GM12878 (cell line): ENCODE results near the gene MDM1. TPM values are rescaled to one million over a fixed set of nuclear protein-coding genes. Genes with fewer than 3 reads are reported as not detected.

ENCODE experiments used
- ATAC-seq: fragments of 200-7000 bp; cut with Tn5 transposase; 3 replicates; pipeline ENCODE4 v1.9.1; 2020; ENCODE audit warnings: mild to moderate bottlenecking, moderate library complexity
- BruUV-seq: library from RNA; stranded (reverse); fragments of 400-500 nt; replicated peaks from 2 replicates; lab custom pipeline; 2021; lab: Mats Ljungman, UMichigan
- CTCF ChIA-PET: fragments of 300-600 bp; sonication (Branson Sonifier 250); formaldehyde crosslinking; extraction: SDS; loops from one replicate; lab custom pipeline; 2021; ENCODE audit warnings: inconsistent platforms; lab: Yijun Ruan, JAX
- POLR2A ChIA-PET: fragments of 350-600 bp; formaldehyde crosslinking; extraction: SDS; loops from one replicate; lab custom pipeline; 2021; ENCODE audit warnings: inconsistent platforms; lab: Charles Lee
- RAD21 ChIA-PET: fragments of 300-600 bp; sonication (Branson Sonifier 250); formaldehyde crosslinking; loops from one replicate; lab custom pipeline; 2023; ENCODE audit warnings: antibody characterized with exemption; ENCODE audit not compliant: unreplicated experiment; lab: Charles Lee
- SMC1A ChIA-PET: fragments of 300-600 bp; sonication (Branson Sonifier 250); formaldehyde crosslinking; loops from one replicate; lab custom pipeline; 2023; ENCODE audit not compliant: unreplicated experiment, uncharacterized antibody; lab: Charles Lee
- DNase-seq: peaks from one replicate; pipeline ENCODE4 v3.0.0-alpha.2; 2011; ENCODE audit warnings: low read depth, low spot score
- FAIRE-seq: peaks from 3 replicates; lab custom pipeline; 2011; peaks lifted over from hg19 to GRCh38; lab: Jason Lieb, UNC
- H2AFZ ChIP-seq: 2 replicates; pipeline ENCODE4 v1.6.0; 2011; ENCODE audit warnings: low read depth, low read length, control low read depth; ENCODE audit not compliant: control insufficient read depth
- H3K27ac ChIP-seq: 2 replicates; pipeline ENCODE4 v1.5.1; 2011; ENCODE audit warnings: control low read depth; ENCODE audit not compliant: control insufficient read depth, insufficient read depth
- H3K27me3 ChIP-seq, 2 experiments: replicated peaks in 1 of 2; 2 replicates each; pipeline versions ENCODE4 v1.6.0 to v1.6.1; 2011; ENCODE audit warnings: low read length in 1 of 2; ENCODE audit not compliant: control insufficient read depth in 2 of 2, insufficient read depth in 2 of 2
- H3K36me3 ChIP-seq, 2 experiments: 2 replicates each; pipeline ENCODE4 v1.5.1; 2011; ENCODE audit warnings: low read length in 1 of 2; ENCODE audit not compliant: control insufficient read depth in 2 of 2, insufficient read depth in 2 of 2
- H3K4me1 ChIP-seq: 2 replicates; pipeline ENCODE4 v1.6.1; 2011; ENCODE audit warnings: mild to moderate bottlenecking, low read length, moderate library complexity, mixed read lengths; ENCODE audit not compliant: control insufficient read depth, insufficient read depth
- H3K4me2 ChIP-seq: 2 replicates; pipeline ENCODE4 v1.6.0; 2011; ENCODE audit warnings: control low read depth; ENCODE audit not compliant: control insufficient read depth, insufficient read depth
- H3K4me3 ChIP-seq: fragments of 200-600 bp; sonication (generic); 2 replicates; pipeline ENCODE4 v1.5.1; 2016
- H3K79me2 ChIP-seq: 2 replicates; pipeline ENCODE4 v1.6.0; 2011; ENCODE audit warnings: low read length; ENCODE audit not compliant: control insufficient read depth, insufficient read depth
- H3K9ac ChIP-seq: 2 replicates; pipeline ENCODE4 v1.8.0; 2011; ENCODE audit warnings: low read length, control low read depth, mixed read lengths; ENCODE audit not compliant: control insufficient read depth, insufficient read depth
- H3K9me3 ChIP-seq: replicated peaks from 3 replicates; pipeline ENCODE4 v1.5.1; 2011; ENCODE audit warnings: mild to moderate bottlenecking, low read length; ENCODE audit not compliant: control insufficient read depth, insufficient read depth
- H4K20me1 ChIP-seq: 2 replicates; pipeline ENCODE4 v1.6.0; 2011; ENCODE audit not compliant: control insufficient read depth, insufficient read depth
- ASH2L ChIP-seq: fragments of 300-600, 200-600 bp; sonication (generic); IDR thresholded peaks from 2 replicates; pipeline ENCODE4 v1.6.1; 2017; ENCODE audit warnings: low read depth, mild to moderate bottlenecking, borderline replicate concordance
- CEBPB ChIP-seq, 2 experiments: fragments of 150-350 bp in 1 of 2; IDR thresholded peaks; 2 replicates each; pipeline ENCODE4 v1.6.1; 2012 to 2014; ENCODE audit warnings: low read depth in 2 of 2, low read length in 2 of 2, borderline replicate concordance in 1 of 2, inconsistent platforms in 1 of 2
- EED ChIP-seq: sonication (generic); IDR thresholded peaks from 2 replicates; pipeline ENCODE4 v1.6.1; 2016; ENCODE audit warnings: antibody characterized with exemption, low read depth
- HDGF ChIP-seq: fragments of 450-650 bp; IDR thresholded peaks from 2 replicates; pipeline ENCODE4 v1.6.1; 2016; ENCODE audit warnings: antibody characterized with exemption
- JUNB ChIP-seq: IDR thresholded peaks from 2 replicates; pipeline ENCODE4 v1.6.1; 2016; ENCODE audit warnings: antibody characterized with exemption, mild to moderate bottlenecking
- MYB ChIP-seq: fragments of 150-350 bp; IDR thresholded peaks from 2 replicates; pipeline ENCODE4 v1.6.1; 2014; ENCODE audit warnings: mild to moderate bottlenecking, low read depth, low read length, borderline replicate concordance
- MYC ChIP-seq: IDR thresholded peaks from 2 replicates; pipeline ENCODE4 v1.6.1; 2011; ENCODE audit warnings: mild to moderate bottlenecking, low read length, moderate library complexity, inconsistent platforms; ENCODE audit not compliant: insufficient read depth, insufficient replicate concordance, insufficient read length, severe bottlenecking
- RAD21 ChIP-seq: IDR thresholded peaks from 2 replicates; pipeline ENCODE4 v1.6.1; 2011; ENCODE audit warnings: mild to moderate bottlenecking, low read depth, low read length, moderate library complexity; ENCODE audit not compliant: insufficient read depth
- RELA ChIP-seq: fragments of 450-650 bp; IDR thresholded peaks from 2 replicates; pipeline ENCODE4 v1.8.0; 2014; ENCODE audit warnings: borderline replicate concordance; ENCODE audit not compliant: partially characterized antibody
- SMARCA5 ChIP-seq: fragments of 450-650 bp; IDR thresholded peaks from 2 replicates; pipeline ENCODE4 v1.6.1; 2017; ENCODE audit warnings: mild to moderate bottlenecking
- ZNF207 ChIP-seq: fragments of 450-650 bp; IDR thresholded peaks from 2 replicates; pipeline ENCODE4 v1.6.1; 2014; ENCODE audit warnings: antibody characterized with exemption, mild to moderate bottlenecking, borderline replicate concordance
- ZNF622 ChIP-seq: fragments of 450-650 bp; IDR thresholded peaks from 2 replicates; pipeline ENCODE4 v1.6.1; 2017; ENCODE audit warnings: mild to moderate bottlenecking, inconsistent platforms
- WGBS: methylation state at CpG from one replicate; pipeline ENCODE4 v1.1.6; 2016; ENCODE audit warnings: low lambda C conversion rate; ENCODE audit not compliant: insufficient replicate concordance, insufficient coverage; ENCODE audit errors: missing lambda C conversion rate; 5-methylcytosine and 5-hydroxymethylcytosine counted together
- in situ Hi-C: fragments of 300-500 bp; cut with MboI; formaldehyde crosslinking; loops from 9 replicates; pipeline ENCODE4 v1.14.3; 2018; ENCODE audit warnings: mixed read lengths
- intact Hi-C: fragments of 100-400 bp; cut with micrococcal nuclease; formaldehyde crosslinking; loops from one replicate; pipeline ENCODE4 v1.14.2; 2022; ENCODE audit not compliant: unreplicated experiment
- polyA plus RNA-seq, 11 experiments: library from polyadenylated mRNA; depleted of rRNA in 4 of 11; unstranded in 6 of 11; stranded (reverse) in 5 of 11; fragments of >200 nt; fragmentation: Nextera tagmentation in 4 of 11; fragmentation: Illumina TruSeq in 1 of 11; extraction: Ambion mirVana in 4 of 11; extraction: Trizol in 1 of 11; gene quantifications; 1 replicate in 1 of 11; 2 replicates in 10 of 11; pipeline versions ENCODE4 v1.2.1 to v1.2.3, GENCODE V29; 2011 to 2016; ENCODE audit warnings: inconsistent platforms in 2 of 11, missing spikeins in 2 of 11, low read depth in 1 of 11
- total RNA-seq, 4 experiments: library from RNA; depleted of rRNA in 3 of 4; stranded (reverse); fragments of >200 nt in 3 of 4; fragmentation: Illumina TruSeq in 1 of 4; extraction: Trizol in 1 of 4; gene quantifications; 2 replicates each; pipeline versions ENCODE4 v1.2.1 to v1.2.3, GENCODE V29; 2013 to 2021
- TF ChIP-seq, protein P1 (sequence below): IDR thresholded peaks from 2 replicates; pipeline ENCODE4 v1.6.1; 2011; ENCODE audit warnings: low read depth, low read length, improper control_type of control experiment, borderline replicate concordance
- TF ChIP-seq, protein P2 (sequence below): IDR thresholded peaks from 2 replicates; pipeline ENCODE4 v1.6.1; 2012; ENCODE audit warnings: low read depth, low read length, improper control_type of control experiment
- TF ChIP-seq, protein P3 (sequence below): fragments of 450-650 bp; conservative IDR thresholded peaks from 2 replicates; pipeline ENCODE4 v1.6.1; 2017; ENCODE audit warnings: mild to moderate bottlenecking, moderate library complexity
- TF ChIP-seq, protein P4 (sequence below): IDR thresholded peaks from 2 replicates; pipeline ENCODE4 v1.6.1; 2012; ENCODE audit warnings: low read depth, low read length, improper control_type of control experiment
- TF ChIP-seq, protein P5 (sequence below): fragments of 150-350 bp; IDR thresholded peaks from 2 replicates; pipeline ENCODE4 v1.6.1; 2016; ENCODE audit warnings: low read depth, low read length

Gene MDM1
- total and polyA plus RNA-seq, 10 of the 15 experiments (the other 5 are each of a cell fraction or from before 2014, with no cell fraction given): 10.1 to 25.3 (median 16.5) TPM

DNA sequence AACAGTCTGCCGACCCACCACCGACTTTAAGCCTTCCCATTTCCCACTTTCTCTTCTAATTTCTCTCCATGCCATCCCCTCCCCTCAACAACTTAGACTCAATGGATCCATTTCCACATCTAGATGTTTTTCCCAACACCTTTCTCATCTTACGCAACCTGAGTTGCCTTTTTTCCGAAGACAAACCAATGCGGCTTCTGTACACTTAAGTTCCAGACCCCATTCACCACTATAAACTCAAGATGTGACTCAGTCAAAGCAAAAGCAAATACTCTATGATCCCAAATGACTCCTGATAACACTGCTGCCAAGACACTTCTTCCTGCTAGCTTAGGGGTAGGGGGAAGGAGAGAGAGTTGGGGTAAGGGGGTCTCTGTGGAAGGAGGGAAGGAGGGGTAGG, 80.1 kb downstream of the MDM1 start:
- H3K4me1 ChIP-seq: peaks cover 4% of the 10 kb centered on the region
- intact Hi-C loops: no loop called here
- DNase-seq (no peak), FAIRE-seq (no peak), ATAC-seq (no peak)
- no peaks in the 10 kb centered on the region for H3K36me3 ChIP-seq
- H3K27ac ChIP-seq: no peak overlapping the region
- H4K20me1 ChIP-seq: no peaks in the 10 kb centered on the region
- H3K27me3 ChIP-seq: no peaks in the 10 kb centered on the region
- ChIA-PET RAD21 (no interaction called here), POLR2A (no interaction called here), CTCF (interaction anchor here (1.0 kb wide), 1 partner anchor 65 kb away, joined by 3 read pairs; no protein-coding TSS in a partner anchor), SMC1A (interaction anchor here (0.5 to 3.2 kb wide), 3 partner anchors 11 to 652 kb away, joined by 3 to 10 read pairs (median 3); partner anchors contain the start of gene IL26)
- in situ Hi-C loops: no loop called here
- H3K79me2 ChIP-seq: no peaks in the 10 kb centered on the region
- H3K4me3 ChIP-seq: no peak overlapping the region
- H3K9me3 ChIP-seq: no peaks in the 10 kb centered on the region
- H3K4me2 ChIP-seq: no peak overlapping the region
- BruUV-seq: no TSS peak
- H3K9ac ChIP-seq: no peak overlapping the region
- no peak overlapping the region for H2AFZ ChIP-seq
- WGBS: 97% methylated on average over 5 of the region's 5 CpGs
- no peak for TF ChIP-seq MYB
- TF ChIP-seq, protein P1, sequence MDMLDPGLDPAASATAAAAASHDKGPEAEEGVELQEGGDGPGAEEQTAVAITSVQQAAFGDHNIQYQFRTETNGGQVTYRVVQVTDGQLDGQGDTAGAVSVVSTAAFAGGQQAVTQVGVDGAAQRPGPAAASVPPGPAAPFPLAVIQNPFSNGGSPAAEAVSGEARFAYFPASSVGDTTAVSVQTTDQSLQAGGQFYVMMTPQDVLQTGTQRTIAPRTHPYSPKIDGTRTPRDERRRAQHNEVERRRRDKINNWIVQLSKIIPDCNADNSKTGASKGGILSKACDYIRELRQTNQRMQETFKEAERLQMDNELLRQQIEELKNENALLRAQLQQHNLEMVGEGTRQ: no peak
- TF ChIP-seq, protein P2, sequence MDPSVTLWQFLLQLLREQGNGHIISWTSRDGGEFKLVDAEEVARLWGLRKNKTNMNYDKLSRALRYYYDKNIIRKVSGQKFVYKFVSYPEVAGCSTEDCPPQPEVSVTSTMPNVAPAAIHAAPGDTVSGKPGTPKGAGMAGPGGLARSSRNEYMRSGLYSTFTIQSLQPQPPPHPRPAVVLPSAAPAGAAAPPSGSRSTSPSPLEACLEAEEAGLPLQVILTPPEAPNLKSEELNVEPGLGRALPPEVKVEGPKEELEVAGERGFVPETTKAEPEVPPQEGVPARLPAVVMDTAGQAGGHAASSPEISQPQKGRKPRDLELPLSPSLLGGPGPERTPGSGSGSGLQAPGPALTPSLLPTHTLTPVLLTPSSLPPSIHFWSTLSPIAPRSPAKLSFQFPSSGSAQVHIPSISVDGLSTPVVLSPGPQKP: no peak
- TF ChIP-seq, protein P3, sequence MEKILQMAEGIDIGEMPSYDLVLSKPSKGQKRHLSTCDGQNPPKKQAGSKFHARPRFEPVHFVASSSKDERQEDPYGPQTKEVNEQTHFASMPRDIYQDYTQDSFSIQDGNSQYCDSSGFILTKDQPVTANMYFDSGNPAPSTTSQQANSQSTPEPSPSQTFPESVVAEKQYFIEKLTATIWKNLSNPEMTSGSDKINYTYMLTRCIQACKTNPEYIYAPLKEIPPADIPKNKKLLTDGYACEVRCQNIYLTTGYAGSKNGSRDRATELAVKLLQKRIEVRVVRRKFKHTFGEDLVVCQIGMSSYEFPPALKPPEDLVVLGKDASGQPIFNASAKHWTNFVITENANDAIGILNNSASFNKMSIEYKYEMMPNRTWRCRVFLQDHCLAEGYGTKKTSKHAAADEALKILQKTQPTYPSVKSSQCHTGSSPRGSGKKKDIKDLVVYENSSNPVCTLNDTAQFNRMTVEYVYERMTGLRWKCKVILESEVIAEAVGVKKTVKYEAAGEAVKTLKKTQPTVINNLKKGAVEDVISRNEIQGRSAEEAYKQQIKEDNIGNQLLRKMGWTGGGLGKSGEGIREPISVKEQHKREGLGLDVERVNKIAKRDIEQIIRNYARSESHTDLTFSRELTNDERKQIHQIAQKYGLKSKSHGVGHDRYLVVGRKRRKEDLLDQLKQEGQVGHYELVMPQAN: no peak
- no peak for TF ChIP-seq HDGF
- TF ChIP-seq SMARCA5: no peak
- no peak for TF ChIP-seq ZNF207
- no peak for TF ChIP-seq RAD21
- TF ChIP-seq EED: no peak
- TF ChIP-seq ZNF622: no peak
- TF ChIP-seq, protein P4, sequence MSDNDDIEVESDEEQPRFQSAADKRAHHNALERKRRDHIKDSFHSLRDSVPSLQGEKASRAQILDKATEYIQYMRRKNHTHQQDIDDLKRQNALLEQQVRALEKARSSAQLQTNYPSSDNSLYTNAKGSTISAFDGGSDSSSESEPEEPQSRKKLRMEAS: no peak
- no peak for TF ChIP-seq JUNB
- no peak for TF ChIP-seq RELA
- TF ChIP-seq, protein P5, sequence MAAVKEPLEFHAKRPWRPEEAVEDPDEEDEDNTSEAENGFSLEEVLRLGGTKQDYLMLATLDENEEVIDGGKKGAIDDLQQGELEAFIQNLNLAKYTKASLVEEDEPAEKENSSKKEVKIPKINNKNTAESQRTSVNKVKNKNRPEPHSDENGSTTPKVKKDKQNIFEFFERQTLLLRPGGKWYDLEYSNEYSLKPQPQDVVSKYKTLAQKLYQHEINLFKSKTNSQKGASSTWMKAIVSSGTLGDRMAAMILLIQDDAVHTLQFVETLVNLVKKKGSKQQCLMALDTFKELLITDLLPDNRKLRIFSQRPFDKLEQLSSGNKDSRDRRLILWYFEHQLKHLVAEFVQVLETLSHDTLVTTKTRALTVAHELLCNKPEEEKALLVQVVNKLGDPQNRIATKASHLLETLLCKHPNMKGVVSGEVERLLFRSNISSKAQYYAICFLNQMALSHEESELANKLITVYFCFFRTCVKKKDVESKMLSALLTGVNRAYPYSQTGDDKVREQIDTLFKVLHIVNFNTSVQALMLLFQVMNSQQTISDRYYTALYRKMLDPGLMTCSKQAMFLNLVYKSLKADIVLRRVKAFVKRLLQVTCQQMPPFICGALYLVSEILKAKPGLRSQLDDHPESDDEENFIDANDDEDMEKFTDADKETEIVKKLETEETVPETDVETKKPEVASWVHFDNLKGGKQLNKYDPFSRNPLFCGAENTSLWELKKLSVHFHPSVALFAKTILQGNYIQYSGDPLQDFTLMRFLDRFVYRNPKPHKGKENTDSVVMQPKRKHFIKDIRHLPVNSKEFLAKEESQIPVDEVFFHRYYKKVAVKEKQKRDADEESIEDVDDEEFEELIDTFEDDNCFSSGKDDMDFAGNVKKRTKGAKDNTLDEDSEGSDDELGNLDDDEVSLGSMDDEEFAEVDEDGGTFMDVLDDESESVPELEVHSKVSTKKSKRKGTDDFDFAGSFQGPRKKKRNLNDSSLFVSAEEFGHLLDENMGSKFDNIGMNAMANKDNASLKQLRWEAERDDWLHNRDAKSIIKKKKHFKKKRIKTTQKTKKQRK: no peak
- no peak for TF ChIP-seq MYC
- TF ChIP-seq ASH2L: no peak
- no peak for TF ChIP-seq CEBPB (IDR thresholded peaks at IDR 0.05; ENCODE audit: borderline replicate concordance in 1 of 2, low read depth in 2 of 2, low read length in 2 of 2)
